Liver (tissue), 9 donors: ENCODE measurements around the gene FBF1. TPM values are rescaled to one million over a fixed set of nuclear protein-coding genes. Genes with fewer than 3 reads are reported as not detected.

ENCODE experiments used
- DNase-seq: peaks from one replicate; pipeline ENCODE4 v3.0.0-alpha.2; 2017; ENCODE audit warnings: low spot score
- H3K27ac ChIP-seq, 2 donors: one replicate each; pipeline ENCODE4 v1.7.0; 2013; ENCODE audit warnings: inconsistent platforms in 2 of 2, low read length in 2 of 2, control low read depth in 1 of 2, low read depth in 1 of 2, mild to moderate bottlenecking in 1 of 2
- H3K27me3 ChIP-seq, 4 donors: one replicate each; pipeline versions ENCODE4 v1.6.1 to v1.7.0; 2013; ENCODE audit warnings: low read length in 3 of 4, inconsistent platforms in 1 of 4, mild to moderate bottlenecking in 1 of 4, moderate library complexity in 1 of 4; ENCODE audit not compliant: control insufficient read depth in 4 of 4, insufficient read depth in 4 of 4
- H3K36me3 ChIP-seq, 4 donors: one replicate each; pipeline versions ENCODE4 v1.6.1 to v1.7.0; 2013; ENCODE audit warnings: low read length in 3 of 4, mild to moderate bottlenecking in 3 of 4, low read depth in 1 of 4, moderate library complexity in 1 of 4; ENCODE audit not compliant: control insufficient read depth in 4 of 4, insufficient read depth in 3 of 4
- H3K4me1 ChIP-seq, 4 donors: one replicate each; pipeline versions ENCODE4 v1.6.1 to v1.7.0; 2013; ENCODE audit warnings: low read length in 3 of 4, mild to moderate bottlenecking in 3 of 4, moderate library complexity in 1 of 4; ENCODE audit not compliant: control insufficient read depth in 4 of 4, insufficient read depth in 4 of 4
- H3K4me3 ChIP-seq, 3 donors: one replicate each; pipeline versions ENCODE4 v1.6.1 to v1.7.0; 2013; ENCODE audit warnings: low read length in 3 of 3, control low read depth in 1 of 3, low read depth in 1 of 3, mild to moderate bottlenecking in 1 of 3
- H3K9ac ChIP-seq, 2 donors: one replicate each; pipeline ENCODE4 v1.7.0; 2013; ENCODE audit warnings: low read length in 2 of 2, mild to moderate bottlenecking in 2 of 2, moderate library complexity in 2 of 2, control low read depth in 1 of 2, low read depth in 1 of 2
- H3K9me3 ChIP-seq, 4 donors: one replicate each; pipeline versions ENCODE4 v1.6.1 to v1.7.0; 2013; ENCODE audit warnings: low read length in 3 of 4; ENCODE audit not compliant: control insufficient read depth in 4 of 4
- ATF3 ChIP-seq: IDR thresholded peaks from 2 replicates; pipeline ENCODE4 v1.6.1; 2016; ENCODE audit warnings: antibody characterized with exemption
- CTCF ChIP-seq: fragments of 150-350 bp; IDR thresholded peaks from 2 replicates; pipeline ENCODE4 v1.5.1; 2017; ENCODE audit warnings: improper control_type of control experiment, low read depth, low read length; ENCODE audit not compliant: missing input control
- EGR1 ChIP-seq, 2 donors: IDR thresholded peaks; 2 replicates each; pipeline ENCODE4 v1.6.1; 2016 to 2018; ENCODE audit warnings: antibody characterized with exemption in 2 of 2, low read depth in 2 of 2
- FOXA1 ChIP-seq: IDR thresholded peaks from 2 replicates; pipeline ENCODE4 v1.6.1; 2016; ENCODE audit warnings: antibody characterized with exemption
- FOXA2 ChIP-seq: IDR thresholded peaks from 2 replicates; pipeline ENCODE4 v1.6.1; 2016; ENCODE audit warnings: antibody characterized with exemption
- HNF4A ChIP-seq, 2 donors: conservative IDR thresholded peaks; 2 replicates each; pipeline ENCODE4 v1.6.1; 2016; ENCODE audit warnings: antibody characterized with exemption in 2 of 2, mild to moderate bottlenecking in 2 of 2
- HNF4G ChIP-seq: IDR thresholded peaks from 2 replicates; pipeline ENCODE4 v1.6.1; 2016; ENCODE audit warnings: antibody characterized with exemption
- JUND ChIP-seq, 2 donors: IDR thresholded peaks; 2 replicates each; pipeline ENCODE4 v1.6.1; 2016; ENCODE audit warnings: antibody characterized with exemption in 2 of 2
- MAX ChIP-seq: IDR thresholded peaks from 2 replicates; pipeline ENCODE4 v1.6.1; 2016; ENCODE audit warnings: antibody characterized with exemption
- NR2F2 ChIP-seq: IDR thresholded peaks from 2 replicates; pipeline ENCODE4 v1.6.1; 2016; ENCODE audit warnings: antibody characterized with exemption
- REST ChIP-seq: IDR thresholded peaks from 2 replicates; pipeline ENCODE4 v1.6.1; 2016; ENCODE audit warnings: antibody characterized with exemption, mild to moderate bottlenecking
- RXRA ChIP-seq, 2 donors: IDR thresholded peaks; 2 replicates each; pipeline ENCODE4 v1.6.1; 2017 to 2018; ENCODE audit warnings: antibody characterized with exemption in 2 of 2, mild to moderate bottlenecking in 1 of 2
- SP1 ChIP-seq: IDR thresholded peaks from 2 replicates; pipeline ENCODE4 v1.6.1; 2018; ENCODE audit warnings: antibody characterized with exemption, mild to moderate bottlenecking
- TAF1 ChIP-seq: conservative IDR thresholded peaks from 2 replicates; pipeline ENCODE4 v1.6.1; 2016; ENCODE audit warnings: antibody characterized with exemption, mild to moderate bottlenecking
- ZBTB33 ChIP-seq: IDR thresholded peaks from 2 replicates; pipeline ENCODE4 v1.6.1; 2016; ENCODE audit warnings: antibody characterized with exemption
- WGBS: extraction: QIAGEN DNeasy Blood & Tissue Kit; methylation state at CpG from one replicate; pipeline ENCODE4 v1.1.7; 2013; 5-methylcytosine and 5-hydroxymethylcytosine counted together
- polyA plus RNA-seq, 2 donors: library from polyadenylated mRNA; stranded (reverse) in 1 of 2; unstranded in 1 of 2; fragments of 200-250 nt in 1 of 2; fragments of >200 nt in 1 of 2; fragmentation: Nextera tagmentation in 1 of 2; extraction: Ambion mirVana in 1 of 2; gene quantifications; one replicate each; pipeline versions ENCODE4 v1.2.1 to v1.2.3, GENCODE V29; 2013 to 2015
- total RNA-seq, 2 donors: library from RNA; depleted of rRNA; stranded (reverse); fragments of >200 nt; gene quantifications; one replicate each; pipeline ENCODE4 v1.2.3, GENCODE V29; 2014
- donor health status: healthy.
- donor health status: healthy.
- donor health status: healthy.
- donor health status: healthy.
- donor health status: healthy.

FBF1 gene
- total and polyA plus RNA-seq, 4 donors, result 0.39 to 5.6 (median 1.7) TPM

- TF ChIP-seq CTCF, result no peak
Measured at GRCh38 chr17:75933808-75934207, 7.0 kb downstream of the FBF1 start (continued).

GRCh38 chr17:75932852-75933251 lies 8.0 kb downstream of the FBF1 start:
- Histone ChIP-seq H3K4me1 (no peaks in the 10 kb centered on the region), H3K9ac (no peak overlapping the region), H3K27me3 (no peaks in the 10 kb centered on the region), H3K36me3 (no peaks in the 10 kb centered on the region), H3K9me3 (no peaks in the 10 kb centered on the region), H3K4me3 (no peak overlapping the region), H3K27ac (no peak overlapping the region)
- no peak for DNase-seq
- WGBS, result 89% methylated on average over 5 of the region's 5 CpGs
- TF ChIP-seq HNF4G, result no peak

- Histone ChIP-seq H3K4me3 (no peak overlapping the region), H3K27ac (no peak overlapping the region), H3K4me1 (no peaks in the 10 kb centered on the region), H3K36me3 (no peaks in the 10 kb centered on the region), H3K27me3 (no peaks in the 10 kb centered on the region), H3K9me3 (no peaks in the 10 kb centered on the region), H3K9ac (no peak overlapping the region)
- DNase-seq, result no peak
- TF ChIP-seq RXRA (IDR thresholded peaks at IDR 0.05) (no peak), NR2F2 (no peak), SP1 (no peak), HNF4A (conservative IDR thresholded peaks at IDR 0.05) (no peak), CTCF (no peak), FOXA1 (no peak), MAX (no peak), TAF1 (no peak), ZBTB33 (no peak), HNF4G (no peak), EGR1 (IDR thresholded peaks at IDR 0.05; ENCODE audit: low read depth in 2 of 2) (no peak), REST (no peak), ATF3 (no peak), FOXA2 (no peak), JUND (IDR thresholded peaks at IDR 0.05) (no peak)
- 96% methylated on average over 4 of the region's 4 CpGs for WGBS
Measured at GRCh38 chr17:75931062-75931461, 9.8 kb downstream of the FBF1 start.
